HepG2 (cell line): ENCODE measurements around the gene CORO1A. TPM values are rescaled to one million over a fixed set of nuclear protein-coding genes. Genes with fewer than 3 reads are reported as not detected.

Source experiments
- EP300 ChIP-seq, 3 experiments: sonication (generic) in 1 of 3; formaldehyde crosslinking in 1 of 3; IDR thresholded peaks; 2 replicates each; pipeline versions ENCODE4 v1.5.1 to v1.6.1; 2011 to 2020; ENCODE audit warnings: low read depth in 2 of 3, low read length in 2 of 3, borderline replicate concordance in 1 of 3, improper control_type of control experiment in 1 of 3, mild to moderate bottlenecking in 1 of 3, missing genetic modification reagents in 1 of 3, moderate library complexity in 1 of 3
- PHF21A ChIP-seq: sonication (generic); formaldehyde crosslinking; IDR thresholded peaks from 2 replicates; pipeline ENCODE4 v1.5.0; 2020; ENCODE audit warnings: mild to moderate bottlenecking, missing genetic modification reagents
- POLR2AphosphoS2 ChIP-seq: IDR thresholded peaks from 2 replicates; pipeline ENCODE4 v1.6.1; 2011; ENCODE audit warnings: low read depth, low read length, improper control_type of control experiment
- RAD51 ChIP-seq: fragments of 450-650 bp; IDR thresholded peaks from 2 replicates; pipeline ENCODE4 v1.6.1; 2016; ENCODE audit warnings: borderline replicate concordance
- ZBTB7A ChIP-seq: sonication (generic); formaldehyde crosslinking; IDR thresholded peaks from 2 replicates; pipeline ENCODE4 v1.8.0; 2022; ENCODE audit warnings: mild to moderate bottlenecking, missing genetic modification reagents
- ZFX ChIP-seq: sonication (generic); formaldehyde crosslinking; IDR thresholded peaks from 2 replicates; pipeline ENCODE4 v1.4.0; 2020; ENCODE audit warnings: mild to moderate bottlenecking, low read depth, missing genetic modification reagents, moderate library complexity
- ZNF747 ChIP-seq: sonication (generic); formaldehyde crosslinking; IDR thresholded peaks from 2 replicates; pipeline ENCODE4 v1.8.1; 2023; ENCODE audit warnings: missing genetic modification reagents, mild to moderate bottlenecking, borderline replicate concordance
- ZSCAN25 ChIP-seq: sonication (generic); formaldehyde crosslinking; IDR thresholded peaks from 2 replicates; pipeline ENCODE4 v1.8.0; 2022; ENCODE audit warnings: mild to moderate bottlenecking, missing genetic modification reagents
- polyA plus RNA-seq, 8 experiments: library from polyadenylated mRNA; depleted of rRNA in 3 of 8; stranded (reverse) in 7 of 8; unstranded in 1 of 8; fragments of >200 nt; fragmentation: Illumina TruSeq in 4 of 8; extraction: Trizol in 4 of 8; gene quantifications; 2 replicates each; pipeline versions ENCODE4 v1.2.1 to v1.2.3, GENCODE V29; 2011 to 2016; ENCODE audit warnings: low read depth in 4 of 8, missing spikeins in 1 of 8, mixed read lengths in 1 of 8; ENCODE audit not compliant: insufficient read depth in 1 of 8
- total RNA-seq, 5 experiments: library from RNA; depleted of rRNA; stranded (reverse); fragments of >200 nt; fragmentation: Illumina TruSeq; extraction: Trizol; gene quantifications; 2 replicates each; pipeline ENCODE4 v1.2.3, GENCODE V29; 2016; ENCODE audit warnings: low read depth in 1 of 5
- TF ChIP-seq, protein P1 (sequence below): sonication (generic); formaldehyde crosslinking; IDR thresholded peaks from 2 replicates; pipeline ENCODE4 v1.8.1; 2023; ENCODE audit warnings: mild to moderate bottlenecking, inconsistent platforms, moderate library complexity, missing genetic modification reagents, borderline replicate concordance
- TF ChIP-seq, protein P2 (sequence below): sonication (generic); formaldehyde crosslinking; IDR thresholded peaks from 2 replicates; pipeline ENCODE4 v1.5.0; 2020; ENCODE audit warnings: missing genetic modification reagents
- TF ChIP-seq, protein P3 (sequence below): sonication (generic); formaldehyde crosslinking; IDR thresholded peaks from 2 replicates; pipeline ENCODE4 v1.5.0; 2020; ENCODE audit warnings: missing genetic modification reagents, mild to moderate bottlenecking, borderline replicate concordance
- TF ChIP-seq, protein P4 (sequence below), 2 experiments: fragments of 450-650 bp in 1 of 2; sonication (generic) in 1 of 2; formaldehyde crosslinking; IDR thresholded peaks; 2 replicates each; pipeline versions ENCODE4 v1.5.0 to v1.8.0; 2020 to 2022; ENCODE audit warnings: mild to moderate bottlenecking in 1 of 2, missing genetic modification reagents in 1 of 2
- TF ChIP-seq, protein P5 (sequence below): sonication (generic); formaldehyde crosslinking; IDR thresholded peaks from 2 replicates; pipeline ENCODE4 v1.4.0; 2020; ENCODE audit warnings: mild to moderate bottlenecking, missing genetic modification reagents
- TF ChIP-seq, protein P6 (sequence below): sonication (generic); formaldehyde crosslinking; IDR thresholded peaks from 2 replicates; pipeline ENCODE4 v1.4.0; 2020; ENCODE audit warnings: low read depth, mild to moderate bottlenecking, missing genetic modification reagents
- TF ChIP-seq, protein P7 (sequence below): sonication (generic); formaldehyde crosslinking; IDR thresholded peaks from 2 replicates; pipeline ENCODE4 v1.4.0; 2020; ENCODE audit warnings: mild to moderate bottlenecking, missing genetic modification reagents
- TF ChIP-seq, protein P8 (sequence below): sonication (generic); formaldehyde crosslinking; IDR thresholded peaks from 2 replicates; pipeline ENCODE4 v1.4.0; 2020; ENCODE audit warnings: missing genetic modification reagents

CORO1A gene
- total and polyA plus RNA-seq, 2 of the 13 experiments (the other 11 are each of a cell fraction or from before 2014, with no cell fraction given), result 6.5 to 12.9 TPM

DNA sequence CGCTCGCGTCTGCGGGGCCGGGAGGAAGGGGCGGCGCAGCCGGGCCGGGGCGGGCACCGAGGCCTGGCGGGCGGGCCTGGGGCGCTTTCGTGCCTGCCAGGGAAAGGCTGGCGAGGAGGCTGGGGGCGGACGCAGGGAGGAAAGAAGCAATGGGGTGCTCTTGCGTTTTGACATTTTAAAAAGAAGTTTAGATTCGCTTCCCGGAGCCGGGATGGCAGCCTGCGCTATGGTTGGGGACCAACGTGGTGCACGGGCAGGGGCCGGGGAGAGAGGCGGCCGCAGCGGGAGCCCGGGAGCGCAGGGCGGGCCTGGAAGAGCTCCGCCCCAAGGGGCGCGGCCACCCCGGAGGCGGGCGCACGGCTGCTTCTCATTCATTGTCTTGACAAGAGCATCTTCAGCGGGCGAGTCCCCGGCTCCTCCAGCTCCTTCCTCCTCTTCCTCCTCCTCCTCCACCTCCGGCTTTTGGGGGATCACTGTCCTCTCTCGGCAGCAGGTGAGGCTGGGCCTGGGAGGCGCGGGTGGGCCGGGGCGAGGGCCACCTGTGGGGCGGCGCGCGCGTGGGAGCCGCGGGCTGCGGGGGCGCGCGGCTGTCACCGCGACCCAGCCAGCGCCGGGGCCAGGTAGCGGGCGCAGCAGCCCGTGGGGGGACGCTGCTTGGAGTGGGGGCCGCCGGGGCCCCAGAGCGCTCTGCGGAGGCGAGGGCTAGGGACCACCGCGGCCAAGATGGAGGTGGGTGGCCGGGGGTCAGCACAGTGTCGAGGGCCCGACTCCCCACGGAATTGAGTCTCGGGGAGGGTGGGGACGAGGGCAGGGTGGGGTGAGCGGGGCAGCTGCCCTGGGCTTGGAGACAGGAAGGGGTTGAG lies at the start of gene CORO1A (continued):
- TF ChIP-seq, protein P1, sequence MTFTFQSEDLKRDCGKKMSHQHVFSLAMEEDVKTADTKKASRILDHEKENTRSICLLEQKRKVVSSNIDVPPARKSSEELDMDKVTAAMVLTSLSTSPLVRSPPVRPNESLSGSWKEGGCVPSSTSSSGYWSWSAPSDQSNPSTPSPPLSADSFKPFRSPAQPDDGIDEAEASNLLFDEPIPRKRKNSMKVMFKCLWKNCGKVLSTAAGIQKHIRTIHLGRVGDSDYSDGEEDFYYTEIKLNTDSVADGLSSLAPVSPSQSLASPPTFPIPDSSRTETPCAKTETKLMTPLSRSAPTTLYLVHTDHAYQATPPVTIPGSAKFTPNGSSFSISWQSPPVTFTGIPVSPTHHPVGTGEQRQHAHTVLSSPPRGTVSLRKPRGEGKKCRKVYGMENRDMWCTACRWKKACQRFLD (CRISPR knock-in tag), result no peak
- TF ChIP-seq ZSCAN25 (CRISPR knock-in tag) (peak; percentile 62; the same call in 1 of the 2 replicates), EP300 (IDR thresholded peaks at IDR 0.05; ENCODE audit: low read depth in 2 of 2, low read length in 2 of 2) (no peak), EP300 (CRISPR knock-in tag; IDR thresholded peaks at IDR 0.05; ENCODE audit: borderline replicate concordance) (no peak), RAD51 (no peak), ZFX (CRISPR knock-in tag) (peak; percentile 83), POLR2AphosphoS2 (no peak), PHF21A (CRISPR knock-in tag) (peak; percentile 41; the same call in 1 of the 2 replicates), ZNF747 (CRISPR knock-in tag) (0 out of 2 replicates have a peak, but pooled peaks have one; percentile 53), ZBTB7A (no peak)
- TF ChIP-seq, protein P2, sequence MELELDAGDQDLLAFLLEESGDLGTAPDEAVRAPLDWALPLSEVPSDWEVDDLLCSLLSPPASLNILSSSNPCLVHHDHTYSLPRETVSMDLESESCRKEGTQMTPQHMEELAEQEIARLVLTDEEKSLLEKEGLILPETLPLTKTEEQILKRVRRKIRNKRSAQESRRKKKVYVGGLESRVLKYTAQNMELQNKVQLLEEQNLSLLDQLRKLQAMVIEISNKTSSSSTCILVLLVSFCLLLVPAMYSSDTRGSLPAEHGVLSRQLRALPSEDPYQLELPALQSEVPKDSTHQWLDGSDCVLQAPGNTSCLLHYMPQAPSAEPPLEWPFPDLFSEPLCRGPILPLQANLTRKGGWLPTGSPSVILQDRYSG, result no peak
- TF ChIP-seq, protein P3, sequence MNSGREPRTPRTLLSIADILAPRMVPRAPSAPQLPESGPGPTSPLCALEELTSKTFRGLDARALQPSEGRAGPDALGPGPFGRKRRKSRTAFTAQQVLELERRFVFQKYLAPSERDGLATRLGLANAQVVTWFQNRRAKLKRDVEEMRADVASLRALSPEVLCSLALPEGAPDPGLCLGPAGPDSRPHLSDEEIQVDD, result no peak
- TF ChIP-seq, protein P4, sequence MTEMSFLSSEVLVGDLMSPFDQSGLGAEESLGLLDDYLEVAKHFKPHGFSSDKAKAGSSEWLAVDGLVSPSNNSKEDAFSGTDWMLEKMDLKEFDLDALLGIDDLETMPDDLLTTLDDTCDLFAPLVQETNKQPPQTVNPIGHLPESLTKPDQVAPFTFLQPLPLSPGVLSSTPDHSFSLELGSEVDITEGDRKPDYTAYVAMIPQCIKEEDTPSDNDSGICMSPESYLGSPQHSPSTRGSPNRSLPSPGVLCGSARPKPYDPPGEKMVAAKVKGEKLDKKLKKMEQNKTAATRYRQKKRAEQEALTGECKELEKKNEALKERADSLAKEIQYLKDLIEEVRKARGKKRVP (CRISPR knock-in tag; IDR thresholded peaks at IDR 0.05), result no peak
- TF ChIP-seq, protein P5, sequence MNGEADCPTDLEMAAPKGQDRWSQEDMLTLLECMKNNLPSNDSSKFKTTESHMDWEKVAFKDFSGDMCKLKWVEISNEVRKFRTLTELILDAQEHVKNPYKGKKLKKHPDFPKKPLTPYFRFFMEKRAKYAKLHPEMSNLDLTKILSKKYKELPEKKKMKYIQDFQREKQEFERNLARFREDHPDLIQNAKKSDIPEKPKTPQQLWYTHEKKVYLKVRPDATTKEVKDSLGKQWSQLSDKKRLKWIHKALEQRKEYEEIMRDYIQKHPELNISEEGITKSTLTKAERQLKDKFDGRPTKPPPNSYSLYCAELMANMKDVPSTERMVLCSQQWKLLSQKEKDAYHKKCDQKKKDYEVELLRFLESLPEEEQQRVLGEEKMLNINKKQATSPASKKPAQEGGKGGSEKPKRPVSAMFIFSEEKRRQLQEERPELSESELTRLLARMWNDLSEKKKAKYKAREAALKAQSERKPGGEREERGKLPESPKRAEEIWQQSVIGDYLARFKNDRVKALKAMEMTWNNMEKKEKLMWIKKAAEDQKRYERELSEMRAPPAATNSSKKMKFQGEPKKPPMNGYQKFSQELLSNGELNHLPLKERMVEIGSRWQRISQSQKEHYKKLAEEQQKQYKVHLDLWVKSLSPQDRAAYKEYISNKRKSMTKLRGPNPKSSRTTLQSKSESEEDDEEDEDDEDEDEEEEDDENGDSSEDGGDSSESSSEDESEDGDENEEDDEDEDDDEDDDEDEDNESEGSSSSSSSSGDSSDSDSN (CRISPR knock-in tag), result no peak; the same call in 1 of the 2 replicates
- TF ChIP-seq, protein P6, sequence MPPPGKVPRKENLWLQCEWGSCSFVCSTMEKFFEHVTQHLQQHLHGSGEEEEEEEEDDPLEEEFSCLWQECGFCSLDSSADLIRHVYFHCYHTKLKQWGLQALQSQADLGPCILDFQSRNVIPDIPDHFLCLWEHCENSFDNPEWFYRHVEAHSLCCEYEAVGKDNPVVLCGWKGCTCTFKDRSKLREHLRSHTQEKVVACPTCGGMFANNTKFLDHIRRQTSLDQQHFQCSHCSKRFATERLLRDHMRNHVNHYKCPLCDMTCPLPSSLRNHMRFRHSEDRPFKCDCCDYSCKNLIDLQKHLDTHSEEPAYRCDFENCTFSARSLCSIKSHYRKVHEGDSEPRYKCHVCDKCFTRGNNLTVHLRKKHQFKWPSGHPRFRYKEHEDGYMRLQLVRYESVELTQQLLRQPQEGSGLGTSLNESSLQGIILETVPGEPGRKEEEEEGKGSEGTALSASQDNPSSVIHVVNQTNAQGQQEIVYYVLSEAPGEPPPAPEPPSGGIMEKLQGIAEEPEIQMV, result no peak
- TF ChIP-seq, protein P7, sequence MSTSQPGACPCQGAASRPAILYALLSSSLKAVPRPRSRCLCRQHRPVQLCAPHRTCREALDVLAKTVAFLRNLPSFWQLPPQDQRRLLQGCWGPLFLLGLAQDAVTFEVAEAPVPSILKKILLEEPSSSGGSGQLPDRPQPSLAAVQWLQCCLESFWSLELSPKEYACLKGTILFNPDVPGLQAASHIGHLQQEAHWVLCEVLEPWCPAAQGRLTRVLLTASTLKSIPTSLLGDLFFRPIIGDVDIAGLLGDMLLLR, result peak; percentile 45; the same call in 1 of the 2 replicates
- TF ChIP-seq, protein P8, sequence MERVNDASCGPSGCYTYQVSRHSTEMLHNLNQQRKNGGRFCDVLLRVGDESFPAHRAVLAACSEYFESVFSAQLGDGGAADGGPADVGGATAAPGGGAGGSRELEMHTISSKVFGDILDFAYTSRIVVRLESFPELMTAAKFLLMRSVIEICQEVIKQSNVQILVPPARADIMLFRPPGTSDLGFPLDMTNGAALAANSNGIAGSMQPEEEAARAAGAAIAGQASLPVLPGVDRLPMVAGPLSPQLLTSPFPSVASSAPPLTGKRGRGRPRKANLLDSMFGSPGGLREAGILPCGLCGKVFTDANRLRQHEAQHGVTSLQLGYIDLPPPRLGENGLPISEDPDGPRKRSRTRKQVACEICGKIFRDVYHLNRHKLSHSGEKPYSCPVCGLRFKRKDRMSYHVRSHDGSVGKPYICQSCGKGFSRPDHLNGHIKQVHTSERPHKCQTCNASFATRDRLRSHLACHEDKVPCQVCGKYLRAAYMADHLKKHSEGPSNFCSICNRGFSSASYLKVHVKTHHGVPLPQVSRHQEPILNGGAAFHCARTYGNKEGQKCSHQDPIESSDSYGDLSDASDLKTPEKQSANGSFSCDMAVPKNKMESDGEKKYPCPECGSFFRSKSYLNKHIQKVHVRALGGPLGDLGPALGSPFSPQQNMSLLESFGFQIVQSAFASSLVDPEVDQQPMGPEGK (CRISPR knock-in tag), result peak; percentile 86
